Lower lobe of right lung (tissue), 2 donors: Measurements from ENCODE around the gene SCYL2. TPM values are rescaled to one million over a fixed set of nuclear protein-coding genes. Genes with fewer than 3 reads are reported as not detected.
"Not testable (repeated sequence)": the region's sequence is repeated elsewhere in the genome, so short reads cannot be mapped to it uniquely, and the experiment has no call there.

Experiments used
- ATAC-seq, 2 donors: fragments of 200-7000 bp; cut with Tn5 transposase; one replicate each; pipeline ENCODE4 v1.9.1; 2020 to 2022; ENCODE audit warnings: mild to moderate bottlenecking in 2 of 2, moderate library complexity in 2 of 2
- DNase-seq: peaks from one replicate; pipeline ENCODE4 v3.0.0-alpha.2; 2020
- H3K27ac ChIP-seq: fragments of 200-600 bp; one replicate; pipeline ENCODE4 v1.8.0; 2022
- H3K27me3 ChIP-seq: fragments of 200-600 bp; one replicate; pipeline ENCODE4 v1.8.0; 2022; ENCODE audit warnings: low read depth
- H3K36me3 ChIP-seq: fragments of 200-600 bp; one replicate; pipeline ENCODE4 v1.8.0; 2022; ENCODE audit warnings: mild to moderate bottlenecking
- H3K4me1 ChIP-seq: fragments of 200-600 bp; one replicate; pipeline ENCODE4 v1.8.0; 2022
- H3K4me3 ChIP-seq: fragments of 200-600 bp; one replicate; pipeline ENCODE4 v1.8.0; 2022; ENCODE audit warnings: mild to moderate bottlenecking
- H3K9me3 ChIP-seq: fragments of 200-600 bp; one replicate; pipeline ENCODE4 v1.8.0; 2022
- intact Hi-C: fragments of 100-400 bp; cut with DNase I; formaldehyde crosslinking; loops from one replicate; pipeline ENCODE4 v1.11.0; 2022
- total RNA-seq: library from RNA; stranded (reverse); fragmentation: NEBNext Ultra II Directional; extraction: Animal tissue kit (Norgen Biotek cat#: 25700); gene quantifications from one replicate; pipeline ENCODE4 v1.2.1, GENCODE V29; 2021
- TF ChIP-seq, protein P1 (sequence below): fragments of 200-600 bp; IDR thresholded peaks from one replicate; pipeline ENCODE4 v1.8.0; 2022; ENCODE audit warnings: antibody characterized with exemption, mild to moderate bottlenecking
- donor health status: DM: no; HTN: yes; CAD: no; lungs with severe emphysema.

The SCYL2 gene
- total RNA-seq, 1 donor from 2014 or later: 45.0 TPM

DNA sequence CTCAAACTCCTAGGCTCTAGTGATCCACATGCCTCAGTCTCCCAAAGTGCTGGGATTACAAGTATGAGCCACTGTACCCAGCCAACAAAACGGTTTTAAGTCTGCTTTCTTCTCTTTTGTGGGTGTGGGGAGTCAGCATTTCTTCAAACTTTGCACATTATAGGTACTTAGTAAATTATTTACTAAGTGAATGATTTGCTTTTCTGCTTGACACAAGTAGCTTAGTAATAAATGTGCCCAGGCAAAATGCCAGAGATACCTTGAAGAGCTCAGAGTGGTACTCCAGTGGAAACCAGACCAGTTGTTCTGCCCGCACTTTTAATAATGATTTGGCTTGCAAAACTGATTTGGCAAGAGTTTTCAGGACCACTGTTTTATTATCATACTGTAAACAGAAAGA, 15.1 kb upstream of the SCYL2 start:
- H3K27me3 ChIP-seq: no peaks in the 10 kb centered on the region
- no peaks in the 10 kb centered on the region for H3K4me1 ChIP-seq
- DNase-seq: no peak
- TF ChIP-seq, protein P1, sequence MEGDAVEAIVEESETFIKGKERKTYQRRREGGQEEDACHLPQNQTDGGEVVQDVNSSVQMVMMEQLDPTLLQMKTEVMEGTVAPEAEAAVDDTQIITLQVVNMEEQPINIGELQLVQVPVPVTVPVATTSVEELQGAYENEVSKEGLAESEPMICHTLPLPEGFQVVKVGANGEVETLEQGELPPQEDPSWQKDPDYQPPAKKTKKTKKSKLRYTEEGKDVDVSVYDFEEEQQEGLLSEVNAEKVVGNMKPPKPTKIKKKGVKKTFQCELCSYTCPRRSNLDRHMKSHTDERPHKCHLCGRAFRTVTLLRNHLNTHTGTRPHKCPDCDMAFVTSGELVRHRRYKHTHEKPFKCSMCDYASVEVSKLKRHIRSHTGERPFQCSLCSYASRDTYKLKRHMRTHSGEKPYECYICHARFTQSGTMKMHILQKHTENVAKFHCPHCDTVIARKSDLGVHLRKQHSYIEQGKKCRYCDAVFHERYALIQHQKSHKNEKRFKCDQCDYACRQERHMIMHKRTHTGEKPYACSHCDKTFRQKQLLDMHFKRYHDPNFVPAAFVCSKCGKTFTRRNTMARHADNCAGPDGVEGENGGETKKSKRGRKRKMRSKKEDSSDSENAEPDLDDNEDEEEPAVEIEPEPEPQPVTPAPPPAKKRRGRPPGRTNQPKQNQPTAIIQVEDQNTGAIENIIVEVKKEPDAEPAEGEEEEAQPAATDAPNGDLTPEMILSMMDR: no peak
- no peaks in the 10 kb centered on the region for H3K36me3 ChIP-seq
- no peaks in the 10 kb centered on the region for H3K9me3 ChIP-seq
- intact Hi-C loops: no loop called here
- peak; percentile 77 to 94 for ATAC-seq
- no peak overlapping the region for H3K4me3 ChIP-seq
- H3K27ac ChIP-seq: no peak overlapping the region

GRCh38 chr12:100253437-100253836, 13.5 kb upstream of the SCYL2 start:
- Histone ChIP-seq H3K36me3 (no peaks in the 10 kb centered on the region), H3K9me3 (no peaks in the 10 kb centered on the region), H3K4me1 (no peaks in the 10 kb centered on the region), H3K4me3 (no peak overlapping the region), H3K27me3 (no peaks in the 10 kb centered on the region), H3K27ac (no peak overlapping the region)
- intact Hi-C loops: no loop called here
- TF ChIP-seq, protein P1: no peak
- ATAC-seq: no peak
- DNase-seq: no peak

DNA sequence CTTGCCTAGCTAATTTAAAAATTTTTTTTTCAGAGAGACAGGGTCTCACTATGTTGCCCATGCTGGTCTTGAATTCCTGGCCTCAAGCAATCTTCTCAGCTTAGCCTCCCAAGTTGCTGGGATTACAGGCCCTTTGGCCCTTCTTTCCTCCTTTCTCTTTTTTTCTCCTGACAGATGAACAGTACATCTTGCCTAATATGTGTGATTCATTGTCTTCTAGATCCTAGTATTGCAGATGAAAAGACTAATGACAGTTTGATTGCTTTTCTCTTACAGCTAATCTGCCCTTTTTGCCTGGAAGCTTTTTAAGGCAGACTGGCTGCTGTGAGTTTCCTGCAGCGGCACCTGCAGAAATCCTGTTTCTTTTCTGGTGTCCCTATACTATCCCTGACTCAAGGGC, 12.1 kb upstream of the SCYL2 start:
- Histone ChIP-seq H3K4me3 (no peak overlapping the region), H3K36me3 (no peaks in the 10 kb centered on the region), H3K27ac (no peak overlapping the region), H3K4me1 (no peaks in the 10 kb centered on the region), H3K27me3 (no peaks in the 10 kb centered on the region), H3K9me3 (no peaks in the 10 kb centered on the region)
- TF ChIP-seq, protein P1: no peak
- DNase-seq (no peak), ATAC-seq (no peak)
- intact Hi-C loops: no loop called here

DNA sequence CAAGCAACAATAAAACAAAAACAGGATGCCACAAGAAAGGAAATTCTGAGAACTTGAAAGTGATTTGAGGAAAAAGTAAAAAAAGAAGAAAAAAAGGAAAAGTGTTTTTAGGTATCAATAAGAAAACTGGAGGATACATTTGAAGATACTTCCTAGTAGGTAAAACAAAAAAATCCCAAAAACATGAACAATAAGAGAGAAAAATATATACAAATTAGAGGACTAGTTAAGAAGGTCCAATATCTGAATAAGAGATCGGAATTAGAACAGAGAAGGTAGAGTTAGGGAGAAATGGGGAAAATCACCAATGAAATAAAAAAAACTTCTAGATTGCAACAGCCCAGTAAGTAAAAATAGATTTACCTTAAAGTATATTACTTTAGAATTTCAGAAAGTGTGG, 8.8 kb upstream of the SCYL2 start:
- TF ChIP-seq, protein P1: no peak
- intact Hi-C loops: no loop called here
- ATAC-seq: no peak

GRCh38 chr12:100263131-100263530, 3.8 kb upstream of the SCYL2 start:
- no peaks in the 10 kb centered on the region for H3K27me3 ChIP-seq
- no peak overlapping the region for H3K27ac ChIP-seq
- ATAC-seq: no peak
- H3K4me3 ChIP-seq: no peak overlapping the region
- TF ChIP-seq, protein P1: no peak
- peaks cover 9% of the 10 kb centered on the region for H3K4me1 ChIP-seq
- intact Hi-C loops: no loop called here
- H3K9me3 ChIP-seq: no peaks in the 10 kb centered on the region
- no peaks in the 10 kb centered on the region for H3K36me3 ChIP-seq
- DNase-seq: no peak

More for the DNA sequence above, 8.8 kb upstream of the SCYL2 start:
- Histone ChIP-seq H3K4me1 (no peaks in the 10 kb centered on the region), H3K36me3 (no peaks in the 10 kb centered on the region), H3K27ac (no peak overlapping the region), H3K27me3 (no peaks in the 10 kb centered on the region), H3K9me3 (no peaks in the 10 kb centered on the region), H3K4me3 (no peak overlapping the region)
- no peak for DNase-seq

GRCh38 chr12:100265107-100265506, 1.9 kb upstream of the SCYL2 start:
- H3K9me3 ChIP-seq, intact Hi-C loops, H3K36me3 ChIP-seq, H3K27ac ChIP-seq, ATAC-seq, H3K27me3 ChIP-seq, H3K4me3 ChIP-seq, DNase-seq: not testable (repeated sequence)
- H3K4me1 ChIP-seq: peaks cover 28% of the 10 kb centered on the region
